Measurements from ENCODE around the gene SNTA1.

DNA sequence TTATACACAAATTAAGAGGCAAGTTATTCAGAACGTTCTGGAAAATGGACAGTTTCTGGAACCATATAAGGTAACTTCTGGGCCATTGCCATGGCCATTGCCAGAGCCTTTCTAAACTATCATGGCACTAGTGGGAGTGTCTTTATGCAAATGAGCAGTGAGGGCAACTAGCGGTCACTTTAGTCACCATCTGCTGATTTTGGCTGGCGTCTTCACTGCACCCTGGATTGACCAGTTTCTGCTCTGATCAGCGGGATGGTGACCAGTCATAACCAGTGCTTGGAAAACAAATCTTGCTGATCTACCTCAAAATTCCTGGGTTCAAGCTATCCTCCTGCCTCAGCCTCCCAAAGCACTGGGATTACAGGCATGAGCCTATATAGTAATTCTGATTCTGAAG is 7.3 kb upstream of the SNTA1 start:
- TF ChIP-seq, protein P1, sequence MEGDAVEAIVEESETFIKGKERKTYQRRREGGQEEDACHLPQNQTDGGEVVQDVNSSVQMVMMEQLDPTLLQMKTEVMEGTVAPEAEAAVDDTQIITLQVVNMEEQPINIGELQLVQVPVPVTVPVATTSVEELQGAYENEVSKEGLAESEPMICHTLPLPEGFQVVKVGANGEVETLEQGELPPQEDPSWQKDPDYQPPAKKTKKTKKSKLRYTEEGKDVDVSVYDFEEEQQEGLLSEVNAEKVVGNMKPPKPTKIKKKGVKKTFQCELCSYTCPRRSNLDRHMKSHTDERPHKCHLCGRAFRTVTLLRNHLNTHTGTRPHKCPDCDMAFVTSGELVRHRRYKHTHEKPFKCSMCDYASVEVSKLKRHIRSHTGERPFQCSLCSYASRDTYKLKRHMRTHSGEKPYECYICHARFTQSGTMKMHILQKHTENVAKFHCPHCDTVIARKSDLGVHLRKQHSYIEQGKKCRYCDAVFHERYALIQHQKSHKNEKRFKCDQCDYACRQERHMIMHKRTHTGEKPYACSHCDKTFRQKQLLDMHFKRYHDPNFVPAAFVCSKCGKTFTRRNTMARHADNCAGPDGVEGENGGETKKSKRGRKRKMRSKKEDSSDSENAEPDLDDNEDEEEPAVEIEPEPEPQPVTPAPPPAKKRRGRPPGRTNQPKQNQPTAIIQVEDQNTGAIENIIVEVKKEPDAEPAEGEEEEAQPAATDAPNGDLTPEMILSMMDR (IDR thresholded peaks at IDR 0.05; ENCODE audit: control extremely low read depth in 1 of 3, insufficient read depth in 1 of 3, low read depth in 1 of 3, low read length in 3 of 3): no peak
- no peak for TF ChIP-seq HDAC2 (IDR thresholded peaks at IDR 0.05; ENCODE audit: borderline replicate concordance in 1 of 2, low read depth in 2 of 2, low read length in 2 of 2)

Measured in H1 (cell line).